Measurements from ENCODE around the gene APH1B. TPM values are rescaled to one million over a fixed set of nuclear protein-coding genes. Genes with fewer than 3 reads are reported as not detected.

APH1B gene
- total and polyA plus RNA-seq, 9 of the 15 experiments (the other 6 are each of a cell fraction or from before 2014, with no cell fraction given), result 5.1 to 9.7 (median 7.0) TPM

DNA sequence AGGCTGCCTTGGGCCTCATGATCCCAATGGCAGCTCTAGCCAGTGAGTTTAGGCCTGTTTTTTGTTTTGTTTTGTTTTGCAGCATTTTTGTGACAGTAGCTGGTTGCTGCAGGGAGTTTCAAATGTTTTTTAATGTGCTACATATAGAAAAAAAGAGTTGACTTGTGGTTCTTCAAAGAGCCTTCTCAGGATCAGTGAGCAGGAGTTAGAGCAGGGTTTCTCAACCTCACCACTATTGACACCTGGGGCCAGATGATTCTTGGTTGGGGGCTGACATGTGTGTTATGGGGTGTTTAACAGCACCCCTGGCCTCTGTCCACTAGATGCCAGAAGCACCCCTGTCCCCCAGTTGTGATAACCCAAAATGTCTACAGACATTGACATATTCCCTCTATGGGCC is 17.9 kb downstream of the APH1B start:
- intact Hi-C loops (cut with micrococcal nuclease), result no loop called here
- H3K36me3 ChIP-seq (ENCODE audit: control insufficient read depth, insufficient read depth, low read length), result no peaks in the 10 kb centered on the region; the same call in 2 of the 3 replicates
- no peaks in the 10 kb centered on the region for H3K27me3 ChIP-seq (ENCODE audit: control insufficient read depth in 2 of 2, insufficient read depth in 2 of 2, low read length in 2 of 2)
- TF ChIP-seq SMAD1 (IDR thresholded peaks at IDR 0.05; ENCODE audit: low read depth, low read length, partially characterized antibody) (no peak), ZNF431 (CRISPR knock-in tag; IDR thresholded peaks at IDR 0.05) (0 out of 2 replicates have a peak, but pooled peaks have one; percentile 27)
- H3K9me1 ChIP-seq (ENCODE audit: control insufficient read depth, insufficient read depth, low read length), result no peaks in the 10 kb centered on the region
- BruUV-seq (replicated peaks), result no TSS peak
- H3K79me2 ChIP-seq (ENCODE audit: control insufficient read depth, insufficient read depth, low read length), result no peaks in the 10 kb centered on the region
- H3K4me3 ChIP-seq, result no peak overlapping the region
- no peak overlapping the region for H3K9ac ChIP-seq (ENCODE audit: insufficient read depth in 1 of 2, low read depth in 2 of 2, low read length in 2 of 2)
- peaks cover 4 to 24% of the 10 kb centered on the region in 2 experiments for H3K4me1 ChIP-seq (replicated peaks in 1 of 2; ENCODE audit: control insufficient read depth in 2 of 2, insufficient read depth in 2 of 2, low read length in 2 of 2)
- ATAC-seq (no peak), FAIRE-seq (no peak), DNase-seq (ENCODE audit: extremely low read depth in 1 of 4, low spot score in 3 of 4) (no peak)
- no peak overlapping the region for H3K27ac ChIP-seq (ENCODE audit: extremely low read depth, low read depth, low read length)
- H3K9me3 ChIP-seq (replicated peaks; ENCODE audit: control insufficient read depth, insufficient read depth, low read depth, low read length), result no peaks in the 10 kb centered on the region
- no peaks in the 10 kb centered on the region for H4K20me1 ChIP-seq (replicated peaks; ENCODE audit: control insufficient read depth, insufficient read depth, low read length)
- ChIA-PET POLR2A (interaction anchor here (1.4 to 1.7 kb wide), 2 partner anchors 10 to 12 kb away, joined by 3 to 4 read pairs; no protein-coding TSS in a partner anchor), CTCF (ENCODE audit: low intra/inter-chr PET ratio) (no interaction called here)
- H2AFZ ChIP-seq (ENCODE audit: low read depth, low read length), result no peak overlapping the region
- in situ Hi-C loops (cut with MboI), result loop anchor here (10.0 to 25.0 kb wide), 2 partner anchors 299 to 767 kb away; partner anchors contain the start of gene FBXL22
- no peak overlapping the region for H3K4me2 ChIP-seq (ENCODE audit: insufficient read depth, low read length)

DNA sequence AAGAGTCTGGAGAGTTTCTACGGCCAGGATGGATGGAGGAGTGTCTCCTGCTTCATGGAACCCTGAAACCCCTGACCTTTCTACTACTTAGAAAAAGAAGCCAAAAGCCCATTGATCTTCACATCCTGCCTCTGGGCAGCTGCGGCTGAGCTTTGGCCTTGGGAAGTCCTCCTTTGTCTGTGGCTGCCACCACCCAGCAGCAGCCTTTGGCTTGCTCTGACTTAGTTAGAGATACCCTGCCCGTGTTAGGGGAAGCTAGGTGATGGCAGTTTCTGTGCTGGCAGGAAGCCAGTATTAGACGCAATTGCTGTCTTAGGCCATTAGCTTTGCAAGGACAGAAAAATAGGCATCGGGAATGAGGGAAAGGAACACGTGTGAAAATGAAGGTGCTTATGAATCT is 18.8 kb downstream of the APH1B start:
- ATAC-seq (no peak), DNase-seq (ENCODE audit: extremely low read depth in 1 of 4, low spot score in 3 of 4) (no peak), FAIRE-seq (no peak)
- Histone ChIP-seq H4K20me1 (replicated peaks; ENCODE audit: control insufficient read depth, insufficient read depth, low read length) (no peaks in the 10 kb centered on the region), H3K9ac (ENCODE audit: insufficient read depth in 1 of 2, low read depth in 2 of 2, low read length in 2 of 2) (no peak overlapping the region), H3K4me1 (replicated peaks in 1 of 2; ENCODE audit: control insufficient read depth in 2 of 2, insufficient read depth in 2 of 2, low read length in 2 of 2) (peaks cover 4 to 24% of the 10 kb centered on the region in 2 experiments), H2AFZ (ENCODE audit: low read depth, low read length) (no peak overlapping the region), H3K36me3 (ENCODE audit: control insufficient read depth, insufficient read depth, low read length) (no peaks in the 10 kb centered on the region; the same call in 2 of the 3 replicates), H3K9me1 (ENCODE audit: control insufficient read depth, insufficient read depth, low read length) (no peaks in the 10 kb centered on the region), H3K4me3 (no peak overlapping the region), H3K4me2 (ENCODE audit: insufficient read depth, low read length) (no peak overlapping the region), H3K27me3 (ENCODE audit: control insufficient read depth in 2 of 2, insufficient read depth in 2 of 2, low read length in 2 of 2) (no peaks in the 10 kb centered on the region), H3K9me3 (replicated peaks; ENCODE audit: control insufficient read depth, insufficient read depth, low read depth, low read length) (no peaks in the 10 kb centered on the region), H3K79me2 (ENCODE audit: control insufficient read depth, insufficient read depth, low read length) (no peaks in the 10 kb centered on the region), H3K27ac (ENCODE audit: extremely low read depth, low read depth, low read length) (no peak overlapping the region)
- no TSS peak for BruUV-seq (replicated peaks)
- peak; percentile 82 for TF ChIP-seq NFIC (IDR thresholded peaks at IDR 0.05)
- TF ChIP-seq, protein P1, sequence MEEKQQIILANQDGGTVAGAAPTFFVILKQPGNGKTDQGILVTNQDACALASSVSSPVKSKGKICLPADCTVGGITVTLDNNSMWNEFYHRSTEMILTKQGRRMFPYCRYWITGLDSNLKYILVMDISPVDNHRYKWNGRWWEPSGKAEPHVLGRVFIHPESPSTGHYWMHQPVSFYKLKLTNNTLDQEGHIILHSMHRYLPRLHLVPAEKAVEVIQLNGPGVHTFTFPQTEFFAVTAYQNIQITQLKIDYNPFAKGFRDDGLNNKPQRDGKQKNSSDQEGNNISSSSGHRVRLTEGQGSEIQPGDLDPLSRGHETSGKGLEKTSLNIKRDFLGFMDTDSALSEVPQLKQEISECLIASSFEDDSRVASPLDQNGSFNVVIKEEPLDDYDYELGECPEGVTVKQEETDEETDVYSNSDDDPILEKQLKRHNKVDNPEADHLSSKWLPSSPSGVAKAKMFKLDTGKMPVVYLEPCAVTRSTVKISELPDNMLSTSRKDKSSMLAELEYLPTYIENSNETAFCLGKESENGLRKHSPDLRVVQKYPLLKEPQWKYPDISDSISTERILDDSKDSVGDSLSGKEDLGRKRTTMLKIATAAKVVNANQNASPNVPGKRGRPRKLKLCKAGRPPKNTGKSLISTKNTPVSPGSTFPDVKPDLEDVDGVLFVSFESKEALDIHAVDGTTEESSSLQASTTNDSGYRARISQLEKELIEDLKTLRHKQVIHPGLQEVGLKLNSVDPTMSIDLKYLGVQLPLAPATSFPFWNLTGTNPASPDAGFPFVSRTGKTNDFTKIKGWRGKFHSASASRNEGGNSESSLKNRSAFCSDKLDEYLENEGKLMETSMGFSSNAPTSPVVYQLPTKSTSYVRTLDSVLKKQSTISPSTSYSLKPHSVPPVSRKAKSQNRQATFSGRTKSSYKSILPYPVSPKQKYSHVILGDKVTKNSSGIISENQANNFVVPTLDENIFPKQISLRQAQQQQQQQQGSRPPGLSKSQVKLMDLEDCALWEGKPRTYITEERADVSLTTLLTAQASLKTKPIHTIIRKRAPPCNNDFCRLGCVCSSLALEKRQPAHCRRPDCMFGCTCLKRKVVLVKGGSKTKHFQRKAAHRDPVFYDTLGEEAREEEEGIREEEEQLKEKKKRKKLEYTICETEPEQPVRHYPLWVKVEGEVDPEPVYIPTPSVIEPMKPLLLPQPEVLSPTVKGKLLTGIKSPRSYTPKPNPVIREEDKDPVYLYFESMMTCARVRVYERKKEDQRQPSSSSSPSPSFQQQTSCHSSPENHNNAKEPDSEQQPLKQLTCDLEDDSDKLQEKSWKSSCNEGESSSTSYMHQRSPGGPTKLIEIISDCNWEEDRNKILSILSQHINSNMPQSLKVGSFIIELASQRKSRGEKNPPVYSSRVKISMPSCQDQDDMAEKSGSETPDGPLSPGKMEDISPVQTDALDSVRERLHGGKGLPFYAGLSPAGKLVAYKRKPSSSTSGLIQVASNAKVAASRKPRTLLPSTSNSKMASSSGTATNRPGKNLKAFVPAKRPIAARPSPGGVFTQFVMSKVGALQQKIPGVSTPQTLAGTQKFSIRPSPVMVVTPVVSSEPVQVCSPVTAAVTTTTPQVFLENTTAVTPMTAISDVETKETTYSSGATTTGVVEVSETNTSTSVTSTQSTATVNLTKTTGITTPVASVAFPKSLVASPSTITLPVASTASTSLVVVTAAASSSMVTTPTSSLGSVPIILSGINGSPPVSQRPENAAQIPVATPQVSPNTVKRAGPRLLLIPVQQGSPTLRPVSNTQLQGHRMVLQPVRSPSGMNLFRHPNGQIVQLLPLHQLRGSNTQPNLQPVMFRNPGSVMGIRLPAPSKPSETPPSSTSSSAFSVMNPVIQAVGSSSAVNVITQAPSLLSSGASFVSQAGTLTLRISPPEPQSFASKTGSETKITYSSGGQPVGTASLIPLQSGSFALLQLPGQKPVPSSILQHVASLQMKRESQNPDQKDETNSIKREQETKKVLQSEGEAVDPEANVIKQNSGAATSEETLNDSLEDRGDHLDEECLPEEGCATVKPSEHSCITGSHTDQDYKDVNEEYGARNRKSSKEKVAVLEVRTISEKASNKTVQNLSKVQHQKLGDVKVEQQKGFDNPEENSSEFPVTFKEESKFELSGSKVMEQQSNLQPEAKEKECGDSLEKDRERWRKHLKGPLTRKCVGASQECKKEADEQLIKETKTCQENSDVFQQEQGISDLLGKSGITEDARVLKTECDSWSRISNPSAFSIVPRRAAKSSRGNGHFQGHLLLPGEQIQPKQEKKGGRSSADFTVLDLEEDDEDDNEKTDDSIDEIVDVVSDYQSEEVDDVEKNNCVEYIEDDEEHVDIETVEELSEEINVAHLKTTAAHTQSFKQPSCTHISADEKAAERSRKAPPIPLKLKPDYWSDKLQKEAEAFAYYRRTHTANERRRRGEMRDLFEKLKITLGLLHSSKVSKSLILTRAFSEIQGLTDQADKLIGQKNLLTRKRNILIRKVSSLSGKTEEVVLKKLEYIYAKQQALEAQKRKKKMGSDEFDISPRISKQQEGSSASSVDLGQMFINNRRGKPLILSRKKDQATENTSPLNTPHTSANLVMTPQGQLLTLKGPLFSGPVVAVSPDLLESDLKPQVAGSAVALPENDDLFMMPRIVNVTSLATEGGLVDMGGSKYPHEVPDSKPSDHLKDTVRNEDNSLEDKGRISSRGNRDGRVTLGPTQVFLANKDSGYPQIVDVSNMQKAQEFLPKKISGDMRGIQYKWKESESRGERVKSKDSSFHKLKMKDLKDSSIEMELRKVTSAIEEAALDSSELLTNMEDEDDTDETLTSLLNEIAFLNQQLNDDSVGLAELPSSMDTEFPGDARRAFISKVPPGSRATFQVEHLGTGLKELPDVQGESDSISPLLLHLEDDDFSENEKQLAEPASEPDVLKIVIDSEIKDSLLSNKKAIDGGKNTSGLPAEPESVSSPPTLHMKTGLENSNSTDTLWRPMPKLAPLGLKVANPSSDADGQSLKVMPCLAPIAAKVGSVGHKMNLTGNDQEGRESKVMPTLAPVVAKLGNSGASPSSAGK (IDR thresholded peaks at IDR 0.05), result no peak
- POLR2A ChIA-PET, result interaction anchor here (1.4 to 1.7 kb wide), 2 partner anchors 10 to 11 kb away, joined by 3 to 4 read pairs; no protein-coding TSS in a partner anchor
- CTCF ChIA-PET (ENCODE audit: low intra/inter-chr PET ratio), result no interaction called here
- intact Hi-C loops (cut with micrococcal nuclease) (no loop called here), in situ Hi-C loops (cut with MboI) (loop anchor here (10.0 to 25.0 kb wide), 2 partner anchors 299 to 766 kb away; partner anchors contain the start of gene FBXL22)
- WGBS (ENCODE audit: insufficient coverage, low coverage, missing lambda C conversion rate), result 66% methylated on average over 6 of the region's 6 CpGs
